HG02938 (cell line): ENCODE data around the gene RINT1.
"Not testable (repeated sequence)": the region's sequence is repeated elsewhere in the genome, so short reads cannot be mapped to it uniquely, and the experiment has no call there.

Source experiments
- ATAC-seq: cut with Tn5 transposase; IDR thresholded peaks from one replicate; pipeline ENCODE4 v1.9.1; 2021; ENCODE audit warnings: mild to moderate bottlenecking, moderate library complexity; ENCODE audit not compliant: unreplicated experiment

Gene RINT1

DNA sequence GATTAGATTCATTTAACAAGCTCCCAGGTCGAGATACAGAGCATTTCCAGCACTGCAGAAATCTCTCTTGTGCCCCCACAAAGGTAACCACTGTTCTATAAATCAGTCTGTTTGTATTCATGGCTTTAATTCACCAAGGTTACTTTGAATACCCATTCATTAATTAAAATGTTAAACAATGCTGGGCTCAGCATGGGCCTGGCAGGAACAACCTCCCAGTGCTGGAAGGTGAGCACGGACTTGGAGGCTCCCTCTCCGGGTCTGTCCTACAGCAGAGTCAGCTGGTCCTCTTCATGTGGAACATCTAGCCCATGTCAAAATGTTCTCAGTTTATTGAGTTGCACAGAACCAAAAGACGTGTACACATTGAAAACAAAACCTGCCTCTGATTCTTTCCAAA, 64.9 kb downstream of the RINT1 start:
- no peak for ATAC-seq

DNA sequence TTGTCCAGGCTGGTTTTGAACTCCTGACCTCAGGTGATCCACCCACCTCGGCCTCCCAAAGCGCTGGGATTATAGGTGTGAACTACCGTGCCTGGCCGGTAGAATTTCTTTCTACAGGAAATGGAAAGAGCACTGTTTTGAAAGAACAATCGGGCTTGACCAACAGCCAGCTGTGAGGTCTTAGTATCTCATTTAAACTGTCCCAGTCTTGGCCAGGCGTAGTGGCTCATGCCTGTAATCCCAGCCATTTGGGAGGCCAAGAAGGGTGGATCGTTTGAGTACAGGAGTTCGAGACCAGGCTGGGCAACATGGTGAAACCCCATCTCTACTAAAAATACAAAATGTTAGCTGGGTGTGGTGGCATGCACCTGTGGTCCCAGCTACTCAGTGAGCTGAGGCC, 67.1 kb downstream of the RINT1 start:
- not testable (repeated sequence) for ATAC-seq

GRCh38 chr7:105599551-105599950, 67.5 kb downstream of the RINT1 start:
- no peak for ATAC-seq

DNA sequence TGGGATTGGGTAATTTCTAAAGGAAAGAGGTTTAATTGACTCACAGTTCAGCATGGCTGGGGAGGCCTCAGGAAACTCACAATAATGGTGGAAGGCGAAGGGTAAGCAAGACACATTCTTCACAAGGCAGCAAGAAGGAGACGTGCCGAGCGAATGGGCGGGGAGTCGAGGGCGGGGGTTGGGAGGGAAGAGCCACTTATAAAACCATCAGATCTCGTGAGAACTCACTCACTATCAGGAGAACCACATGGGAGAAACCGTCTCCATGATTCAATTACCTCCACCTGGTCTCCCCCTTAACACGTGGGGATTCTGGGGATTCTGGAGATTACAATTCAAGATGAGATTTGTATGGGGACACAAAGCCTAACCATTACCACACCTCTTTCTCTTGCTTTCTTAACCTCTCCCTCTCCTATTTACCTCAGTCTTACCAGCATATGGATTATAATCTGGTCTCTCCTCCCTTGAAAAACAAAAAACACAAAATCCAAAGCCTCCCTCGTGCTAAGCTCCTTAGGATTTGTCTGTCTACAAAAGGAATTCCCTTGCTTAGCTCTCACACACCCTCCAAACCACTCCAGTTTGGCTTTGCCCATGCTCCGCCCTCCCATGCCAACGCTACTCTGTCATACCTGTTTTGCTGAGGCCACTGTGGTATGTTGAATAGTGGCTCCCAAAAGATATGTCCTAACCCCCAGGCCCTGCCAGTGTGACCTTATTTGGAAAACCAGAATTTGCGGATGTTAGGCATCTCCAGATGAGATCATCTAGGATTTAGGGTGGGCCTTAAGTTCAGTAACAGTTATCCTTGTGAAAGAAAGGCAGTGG, 68.9 kb downstream of the RINT1 start:
- ATAC-seq, result no peak

- ATAC-seq, result no peak
Measured at GRCh38 chr7:105602325-105603305, 70.6 kb downstream of the RINT1 start.

DNA sequence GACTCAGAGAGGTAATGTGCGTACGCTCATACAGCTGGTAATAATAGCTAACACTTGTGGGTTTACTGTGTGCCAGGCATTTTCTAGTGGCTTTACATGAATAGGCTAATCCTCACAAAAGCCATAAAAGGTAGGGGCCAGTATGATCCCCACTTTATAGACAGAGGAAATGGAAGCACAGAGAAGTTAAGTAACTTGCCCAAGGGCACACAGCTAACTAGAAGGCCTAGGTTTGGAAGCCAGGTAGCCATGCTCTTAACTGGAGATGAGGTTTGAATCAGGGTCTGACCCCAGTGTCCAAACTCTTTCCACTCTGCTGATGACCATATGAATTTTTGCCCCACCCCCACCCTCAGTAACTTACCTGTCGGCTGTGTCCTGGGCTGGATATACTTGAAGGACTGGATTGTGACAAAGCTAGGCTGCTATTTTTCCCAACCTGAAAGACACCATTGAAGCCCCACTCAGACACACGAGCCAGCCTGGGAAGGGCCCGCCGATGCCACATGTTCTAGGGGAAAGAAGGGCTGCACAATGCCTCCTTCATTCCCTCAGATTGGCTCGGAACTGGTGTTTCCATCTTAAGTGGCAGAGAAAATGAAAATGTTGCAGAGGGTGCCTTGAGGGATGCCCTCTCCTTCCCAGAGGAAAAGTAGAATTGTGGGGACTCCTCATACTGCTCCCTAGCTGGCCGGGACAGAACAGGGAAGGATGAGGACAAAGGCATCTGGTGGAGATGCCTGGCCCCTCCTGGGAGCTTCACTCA, 78.3 kb downstream of the RINT1 start:
- ATAC-seq, result no peak

DNA sequence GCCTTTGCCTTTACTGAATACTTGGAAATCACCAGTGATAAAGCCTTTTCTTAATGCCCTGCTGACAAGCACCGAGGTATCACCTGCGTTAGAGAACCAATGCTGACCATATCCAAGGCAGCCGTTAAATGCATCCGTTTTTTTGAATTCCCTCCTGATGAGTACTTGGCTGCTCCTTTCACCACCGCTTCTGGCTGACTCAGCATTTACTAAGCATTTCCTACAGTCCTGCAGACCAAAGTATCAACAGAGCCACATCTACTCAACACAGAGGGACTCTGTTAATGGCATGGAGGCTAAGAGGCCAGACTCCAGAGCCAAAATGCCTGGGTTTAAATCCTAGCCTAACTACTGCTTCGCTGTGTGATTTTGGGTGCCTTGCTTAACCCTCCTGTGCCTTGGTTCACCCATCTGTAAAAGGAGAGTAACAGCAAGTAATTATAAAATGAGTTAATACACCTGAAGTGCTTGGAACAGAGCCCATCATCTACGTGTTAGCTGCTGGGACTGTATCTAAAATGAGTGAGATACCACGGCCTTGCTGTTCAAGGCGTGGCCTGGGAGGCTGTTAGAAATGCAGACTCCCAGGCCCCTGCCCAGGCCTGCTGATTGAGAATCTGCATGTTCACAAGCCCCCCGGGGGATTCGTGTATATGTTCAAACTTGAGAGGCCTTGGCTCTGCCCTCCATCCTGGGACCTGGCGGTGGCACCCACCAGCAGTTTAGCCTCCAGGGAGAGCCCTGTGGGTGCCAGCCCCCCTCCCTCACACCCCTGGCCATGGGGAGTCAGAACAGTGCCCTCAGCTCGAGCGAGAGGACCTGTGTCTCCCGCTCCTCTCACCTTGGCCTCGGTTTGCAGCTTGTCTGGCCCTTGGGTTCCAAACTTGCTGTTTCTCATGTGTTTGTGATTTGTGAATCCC, 80.1 kb downstream of the RINT1 start:
- ATAC-seq, result no peak

DNA sequence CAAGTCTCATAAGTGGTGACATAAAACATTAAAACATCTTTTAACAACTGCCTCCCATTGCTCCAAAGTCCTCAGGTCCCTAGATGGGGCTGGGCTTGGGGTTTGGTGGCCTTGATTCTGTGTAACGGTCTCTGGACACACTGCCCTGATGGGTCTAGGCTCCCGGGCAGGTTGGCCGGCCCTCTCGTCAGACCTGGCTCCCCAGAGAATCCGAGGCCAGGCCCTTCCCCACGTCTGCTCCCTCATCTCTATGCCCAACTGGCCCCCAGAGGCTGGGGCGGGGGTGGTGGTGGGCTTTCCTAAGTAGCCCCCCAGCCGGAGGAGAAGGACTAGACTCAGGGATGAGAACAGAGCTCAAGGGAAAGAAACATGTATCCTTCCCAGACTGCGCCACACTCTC, 80.8 kb downstream of the RINT1 start:
- ATAC-seq, result no peak

DNA sequence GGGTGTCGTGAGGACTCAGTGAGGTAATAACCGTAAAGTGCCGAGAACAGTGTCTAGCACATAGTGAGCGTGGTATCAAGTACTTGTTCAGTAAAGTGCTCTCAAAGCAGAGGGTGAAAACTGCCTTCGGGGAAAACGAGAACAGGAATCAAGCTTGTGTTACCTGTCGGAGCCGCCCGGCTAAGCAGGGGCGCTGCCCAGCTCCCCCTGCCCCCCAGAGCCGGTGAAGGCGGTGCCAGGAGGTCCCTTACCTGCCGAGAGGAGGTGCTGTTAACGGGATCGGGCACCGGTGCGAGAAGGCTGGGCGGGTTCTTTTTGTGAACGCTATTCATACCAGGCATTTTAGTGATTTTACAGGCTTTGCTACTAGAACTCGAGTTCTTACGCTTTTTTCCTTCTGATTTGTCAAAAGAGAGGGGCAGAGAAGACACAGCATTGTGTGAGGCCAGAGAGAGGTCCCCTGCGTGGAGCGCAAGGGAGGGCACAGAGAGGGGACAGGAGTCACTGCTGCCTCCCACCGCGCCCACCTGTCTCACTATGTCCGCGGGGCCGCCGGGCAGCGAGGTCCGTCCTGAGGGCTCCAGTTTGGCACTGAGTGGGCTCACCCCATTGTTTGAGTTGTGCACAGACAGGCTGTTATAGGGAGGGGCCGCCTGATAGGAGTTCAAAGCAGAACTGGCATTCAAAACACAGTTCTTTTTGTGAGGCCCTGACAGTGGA, 81.8 kb downstream of the RINT1 start:
- ATAC-seq, result no peak

DNA sequence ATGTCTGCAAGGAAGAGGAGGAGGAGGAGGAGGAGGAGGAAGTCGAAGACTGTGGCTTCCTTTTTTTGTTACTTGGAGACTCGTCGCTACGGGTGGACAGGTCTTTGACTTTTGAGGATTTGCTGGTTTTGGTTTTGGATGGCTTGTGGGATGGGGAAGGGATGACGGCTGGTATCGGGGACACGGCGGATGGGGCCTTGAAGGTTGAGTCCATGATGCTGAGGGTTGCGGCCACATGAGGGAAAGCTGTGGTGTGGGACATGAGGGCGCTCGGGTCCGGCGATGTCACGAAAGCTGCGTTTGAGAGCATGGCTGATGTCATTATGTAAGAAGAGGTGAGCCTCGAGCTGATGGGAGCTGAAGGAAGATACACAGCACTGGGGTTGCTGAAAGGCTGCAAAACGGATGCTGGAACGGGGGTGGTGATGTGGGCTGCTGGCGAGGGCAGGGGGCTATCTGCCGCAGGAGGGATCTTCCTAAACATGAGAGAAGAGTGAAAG, 82.4 kb downstream of the RINT1 start:
- ATAC-seq, result no peak
